Naive thymus-derived CD4-positive, alpha-beta T cell (primary cell): Measurements from ENCODE around the gene CREB3. TPM values are rescaled to one million over a fixed set of nuclear protein-coding genes. Genes with fewer than 3 reads are reported as not detected.
A peak's percentile ranks its signal among the peaks of the same experiment; 100 is the strongest.

Source experiments
- ATAC-seq: fragments of 150-1000 bp; cut with Tn5 transposase; 2 replicates; pipeline ENCODE4 v1.10.0; 2021; ENCODE audit warnings: mild to moderate bottlenecking, moderate library complexity
- CTCF ChIA-PET: fragments of 350-600 bp; sonication (Branson Sonifier 250); formaldehyde crosslinking; loops from one replicate; lab custom pipeline; 2021; ENCODE audit warnings: antibody characterized with exemption; lab: Charles Lee
- POLR2A ChIA-PET: fragments of 350-600 bp; sonication (Branson Sonifier 250); formaldehyde crosslinking; loops from one replicate; lab custom pipeline; 2021; ENCODE audit warnings: antibody characterized with exemption, inconsistent platforms; lab: Charles Lee
- DNase-seq, 9 donors: peaks; one replicate each; pipeline versions ENCODE4 v3.0.0 to v3.0.0-alpha.2; 2020 to 2022; ENCODE audit warnings: mixed read lengths in 1 of 9
- H3K27ac ChIP-seq: one replicate; pipeline ENCODE4 v1.7.0; 2013; ENCODE audit warnings: mild to moderate bottlenecking, low read depth, low read length, moderate library complexity
- H3K27me3 ChIP-seq, 2 donors: one replicate each; pipeline ENCODE4 v1.7.0; 2013; ENCODE audit warnings: low read length in 2 of 2, mild to moderate bottlenecking in 2 of 2, moderate library complexity in 2 of 2; ENCODE audit not compliant: control insufficient read depth in 2 of 2, insufficient read depth in 2 of 2
- H3K36me3 ChIP-seq, 3 experiments: 1 replicate in 2 of 3; 2 replicates in 1 of 3; pipeline ENCODE4 v1.7.0; 2013; ENCODE audit warnings: low read length in 3 of 3, mild to moderate bottlenecking in 3 of 3, moderate library complexity in 1 of 3; ENCODE audit not compliant: insufficient read depth in 3 of 3, control insufficient read depth in 2 of 3
- H3K4me1 ChIP-seq, 2 donors: one replicate each; pipeline ENCODE4 v1.7.0; 2013; ENCODE audit warnings: low read length in 2 of 2, mild to moderate bottlenecking in 2 of 2, moderate library complexity in 1 of 2; ENCODE audit not compliant: control insufficient read depth in 2 of 2, insufficient read depth in 2 of 2
- H3K4me3 ChIP-seq: 2 replicates; pipeline ENCODE4 v1.7.0; 2013; ENCODE audit warnings: mild to moderate bottlenecking, low read length
- H3K9me3 ChIP-seq, 3 experiments: 1 replicate in 2 of 3; 2 replicates in 1 of 3; pipeline ENCODE4 v1.7.0; 2013; ENCODE audit warnings: low read length in 3 of 3; ENCODE audit not compliant: control insufficient read depth in 2 of 3
- H3K27ac Mint-ChIP-seq, 9 donors: one replicate each; pipeline ENCODE4 v1.8.0; 2020 to 2022; ENCODE audit warnings: mixed read lengths in 9 of 9, mild to moderate bottlenecking in 8 of 9, moderate library complexity in 5 of 9, inconsistent platforms in 2 of 9
- H3K27me3 Mint-ChIP-seq, 5 donors: one replicate each; pipeline ENCODE4 v1.8.0; 2021 to 2022; ENCODE audit warnings: mixed read lengths in 5 of 5, mild to moderate bottlenecking in 1 of 5
- H3K36me3 Mint-ChIP-seq, 5 donors: one replicate each; pipeline ENCODE4 v1.8.0; 2020 to 2022; ENCODE audit warnings: mixed read lengths in 5 of 5, mild to moderate bottlenecking in 3 of 5, inconsistent platforms in 1 of 5
- H3K4me1 Mint-ChIP-seq, 7 donors: one replicate each; pipeline ENCODE4 v1.8.0; 2020 to 2022; ENCODE audit warnings: mixed read lengths in 7 of 7, mild to moderate bottlenecking in 3 of 7, inconsistent platforms in 1 of 7
- H3K4me3 Mint-ChIP-seq, 10 donors: one replicate each; pipeline ENCODE4 v1.8.0; 2020 to 2022; ENCODE audit warnings: mild to moderate bottlenecking in 10 of 10, mixed read lengths in 10 of 10, moderate library complexity in 6 of 10, inconsistent platforms in 2 of 10
- H3K9me3 Mint-ChIP-seq, 11 donors: one replicate each; pipeline ENCODE4 v1.8.0; 2020 to 2022; ENCODE audit warnings: mixed read lengths in 11 of 11, mild to moderate bottlenecking in 4 of 11, inconsistent platforms in 1 of 11, moderate library complexity in 1 of 11
- intact Hi-C, 2 donors: fragments of 100-400 bp; cut with micrococcal nuclease; formaldehyde crosslinking; loops; one replicate each; pipeline ENCODE4 v1.15.1; 2023
- polyA plus RNA-seq, 2 donors: library from polyadenylated mRNA; unstranded; fragments of 300-500 nt; fragmentation: Illumina TruSeq; gene quantifications; one replicate each; pipeline ENCODE4 v1.2.3, GENCODE V29; 2021
- total RNA-seq, 6 experiments: library from RNA in 5 of 6; stranded (reverse) in 5 of 6; gene quantifications; 1 replicate in 5 of 6; 2 replicates in 1 of 6; pipeline ENCODE4 v1.2.3 and lab custom pipeline; 2021 to 2026

The CREB3 gene
- total and polyA plus RNA-seq, 7 experiments from 2014 or later = 13.4 to 40.2 (median 21.6) TPM

DNA sequence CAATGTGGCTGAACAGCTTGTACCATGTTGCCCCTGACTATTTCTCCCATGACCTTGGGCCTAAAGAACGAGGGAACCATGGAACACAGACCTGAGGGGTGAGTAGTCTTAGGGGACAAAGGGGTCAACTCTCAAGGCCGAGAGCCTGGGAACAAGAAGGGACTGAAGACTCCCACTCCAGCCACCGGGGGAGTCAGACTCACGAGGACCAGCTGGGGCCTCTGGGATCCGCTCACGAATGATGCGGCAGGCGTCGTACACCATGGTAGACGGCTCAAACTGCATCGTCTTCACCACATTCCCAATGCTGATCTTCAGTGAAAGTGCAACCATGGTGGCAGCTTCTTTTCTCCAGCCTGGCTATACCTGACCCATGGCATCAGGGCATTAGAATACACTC is 7.1 kb upstream of the CREB3 start:
- no peak overlapping the region for H3K27ac Mint-ChIP-seq
- Histone ChIP-seq H3K4me3 (no peak overlapping the region), H3K27me3 (no peaks in the 10 kb centered on the region), H3K36me3 (peaks cover 27 to 53% (median 45%) of the 10 kb centered on the region in 3 experiments), H3K4me1 (peaks cover 36% of the 10 kb centered on the region in 2 donors), H3K27ac (no peak overlapping the region), H3K9me3 (no peaks in the 10 kb centered on the region)
- POLR2A ChIA-PET = interaction anchor here (0.6 to 1.3 kb wide), 3 partner anchors 26 to 113 kb away, joined by 3 to 5 read pairs (median 4); no protein-coding TSS in a partner anchor
- peaks cover 0 to 2% (median 0%) of the 10 kb centered on the region in 11 donors for H3K9me3 Mint-ChIP-seq
- CTCF ChIA-PET = interaction anchor here (0.9 to 1.6 kb wide), 2 partner anchors 13 to 78 kb away, joined by 3 read pairs; no protein-coding TSS in a partner anchor
- H3K4me1 Mint-ChIP-seq = peaks cover 0 to 23% (median 8%) of the 10 kb centered on the region in 7 donors
- peaks cover 16 to 32% (median 29%) of the 10 kb centered on the region in 5 donors for H3K36me3 Mint-ChIP-seq
- H3K4me3 Mint-ChIP-seq = no peak overlapping the region
- DNase-seq (no peak), ATAC-seq (no peak)
- H3K27me3 Mint-ChIP-seq = no peaks in the 10 kb centered on the region
- intact Hi-C loops = no loop called here

DNA sequence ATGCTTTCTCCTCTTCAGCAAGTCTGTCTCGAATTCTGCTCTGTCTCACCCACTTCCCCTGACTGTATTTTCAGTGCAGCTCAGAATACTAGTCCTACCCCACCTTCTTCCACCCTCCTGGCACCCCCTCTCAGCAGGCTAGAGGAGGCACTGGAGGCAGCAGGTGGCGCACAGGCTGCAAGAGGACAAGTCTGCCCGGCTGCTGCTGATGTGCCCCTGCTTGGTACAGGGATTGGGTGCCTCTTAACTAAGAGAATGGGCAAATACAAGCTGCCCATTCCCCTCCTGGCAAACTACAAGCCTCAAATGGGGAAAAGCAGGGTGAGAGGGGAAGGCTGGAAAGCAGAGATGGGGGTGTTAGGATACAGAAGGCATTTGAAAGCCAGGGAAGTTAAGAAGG is 5.5 kb upstream of the CREB3 start:
- peak in 7 of 9 donors; percentile 37 to 61 (median 52) for DNase-seq
- H3K4me3 ChIP-seq = no peak overlapping the region
- no peaks in the 10 kb centered on the region for H3K27me3 ChIP-seq
- Mint-ChIP-seq H3K4me1 (peaks cover 0 to 23% (median 8%) of the 10 kb centered on the region in 7 donors), H3K27me3 (no peaks in the 10 kb centered on the region), H3K9me3 (peaks cover 0 to 2% (median 0%) of the 10 kb centered on the region in 11 donors), H3K36me3 (peaks cover 10 to 31% (median 21%) of the 10 kb centered on the region in 5 donors), H3K27ac (peak overlapping the region in 7 of 9 donors; percentile 28 to 92 (median 81)), H3K4me3 (peak overlapping the region in 7 of 10 donors; percentile 34 to 73 (median 61))
- intact Hi-C loops = no loop called here
- H3K27ac ChIP-seq = peak overlapping the region; percentile 46
- H3K36me3 ChIP-seq = peaks cover 19 to 38% (median 30%) of the 10 kb centered on the region in 3 experiments
- H3K9me3 ChIP-seq = no peaks in the 10 kb centered on the region
- ChIA-PET CTCF (interaction anchor here (1.0 to 6.4 kb wide), 8 partner anchors 10 to 110 kb away, joined by 3 to 50 read pairs (median 5); partner anchors contain the start of genes CCDC107 and RMRP), POLR2A (interaction anchor here (0.7 to 3.3 kb wide), 8 partner anchors 9 to 1088 kb away, joined by 3 to 22 read pairs (median 4); partner anchors contain the start of genes CCDC107, GBA2, RGP1 and RMRP)
- peaks cover 44 to 46% of the 10 kb centered on the region in 2 donors for H3K4me1 ChIP-seq
- ATAC-seq = peak; percentile 62

DNA sequence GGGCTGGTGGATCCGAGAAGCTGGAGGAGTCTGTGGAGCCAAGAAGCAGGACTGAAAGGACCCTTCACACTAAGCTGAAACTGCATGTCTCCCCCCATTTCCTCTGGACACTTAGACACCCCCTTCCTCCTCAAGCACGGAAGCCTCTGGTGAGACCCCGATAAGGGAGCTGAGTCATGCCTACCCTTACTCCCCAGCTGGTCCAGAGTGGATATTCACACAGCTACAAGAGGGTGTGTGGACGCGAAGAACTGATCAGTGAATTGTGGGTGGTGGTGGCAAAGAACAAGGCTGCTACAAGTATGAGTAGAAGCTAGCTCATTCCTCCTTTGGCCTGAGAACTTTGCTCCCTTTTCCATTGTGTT is 4.8 kb upstream of the CREB3 start:
- H3K27ac Mint-ChIP-seq = peak overlapping the region in 1 of 9 donors; percentile 8
- CTCF ChIA-PET = interaction anchor here (0.6 to 6.4 kb wide), 12 partner anchors 11 to 112 kb away, joined by 3 to 50 read pairs (median 4); partner anchors contain the start of genes CCDC107 and RMRP
- peaks cover 15 to 34% (median 23%) of the 10 kb centered on the region in 3 experiments for H3K36me3 ChIP-seq
- no peaks in the 10 kb centered on the region for H3K27me3 ChIP-seq
- H3K4me1 Mint-ChIP-seq = peaks cover 0 to 20% (median 8%) of the 10 kb centered on the region in 7 donors
- no peaks in the 10 kb centered on the region for H3K9me3 ChIP-seq
- no peaks in the 10 kb centered on the region for H3K27me3 Mint-ChIP-seq
- peaks cover 44 to 47% of the 10 kb centered on the region in 2 donors for H3K4me1 ChIP-seq
- ATAC-seq (no peak), DNase-seq (no peak)
- H3K9me3 Mint-ChIP-seq = peaks cover 0 to 2% (median 0%) of the 10 kb centered on the region in 11 donors
- peak overlapping the region; percentile 14 for H3K4me3 ChIP-seq
- POLR2A ChIA-PET = interaction anchor here (0.7 to 3.3 kb wide), 12 partner anchors 12 to 1089 kb away, joined by 3 to 22 read pairs (median 4); partner anchors contain the start of genes CCDC107, GBA2, RGP1 and RMRP
- H3K36me3 Mint-ChIP-seq = peaks cover 4 to 26% (median 17%) of the 10 kb centered on the region in 5 donors
- peak overlapping the region; percentile 46 for H3K27ac ChIP-seq
- intact Hi-C loops = loop anchor here in 1 of 2 donors (2.0 kb wide), 1 partner anchor 31 kb away; no protein-coding TSS in a partner anchor
- H3K4me3 Mint-ChIP-seq = no peak overlapping the region

DNA sequence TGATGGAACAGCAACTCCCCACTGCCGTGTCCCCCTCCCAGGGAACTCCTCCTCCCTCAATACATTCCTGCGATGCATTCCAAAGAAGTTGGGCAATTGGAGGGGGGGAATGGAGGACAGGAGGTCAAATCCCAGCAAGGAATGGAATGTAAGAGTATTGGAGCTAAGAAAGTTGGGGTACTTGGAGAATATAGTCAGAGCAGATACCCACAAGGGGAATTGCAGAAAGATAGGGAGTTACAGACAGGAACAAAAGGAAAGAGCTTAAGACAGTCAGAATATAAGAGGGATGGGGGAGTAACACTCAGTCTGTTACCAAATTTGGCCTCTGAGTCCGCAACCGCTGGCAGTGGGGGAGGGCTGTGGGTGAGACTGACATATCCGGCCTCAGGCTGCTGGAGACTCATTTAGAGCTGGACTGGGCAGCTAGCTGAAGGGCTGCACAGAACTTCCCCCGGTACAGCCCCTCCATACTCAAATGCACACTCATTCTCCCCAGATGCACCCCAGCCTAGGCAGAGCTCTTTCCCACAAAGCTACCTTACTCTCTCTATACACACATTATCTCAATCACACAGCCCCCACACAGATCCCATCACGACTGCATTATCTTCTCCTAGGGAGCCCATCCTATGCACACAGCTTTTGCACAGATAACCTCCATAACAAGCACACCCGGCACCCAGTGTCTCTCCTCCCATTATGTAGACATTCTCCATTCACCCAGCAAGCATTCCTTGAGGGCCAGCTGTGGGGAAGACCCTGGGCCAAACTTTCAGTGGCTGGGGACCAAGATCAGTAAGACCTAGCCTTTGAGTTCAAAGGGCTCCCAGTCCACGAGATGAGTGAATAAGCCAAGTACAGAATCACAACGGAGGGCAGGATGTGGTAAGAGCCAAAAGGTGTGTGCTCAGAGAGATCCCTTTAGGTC is 4.2 kb upstream of the CREB3 start:
- Histone ChIP-seq H3K4me1 (peaks cover 50 to 53% of the 10 kb centered on the region in 2 donors), H3K27me3 (no peaks in the 10 kb centered on the region), H3K27ac (peak overlapping the region; percentile 46), H3K36me3 (peaks cover 11 to 27% (median 20%) of the 10 kb centered on the region in 3 experiments), H3K9me3 (no peaks in the 10 kb centered on the region), H3K4me3 (peak overlapping the region; percentile 39)
- Mint-ChIP-seq H3K27ac (no peak overlapping the region), H3K4me3 (no peak overlapping the region), H3K27me3 (no peaks in the 10 kb centered on the region), H3K36me3 (peaks cover 4 to 24% (median 14%) of the 10 kb centered on the region in 5 donors), H3K4me1 (peaks cover 4 to 25% (median 13%) of the 10 kb centered on the region in 7 donors), H3K9me3 (peaks cover 0 to 2% (median 0%) of the 10 kb centered on the region in 11 donors)
- ATAC-seq (no peak), DNase-seq (peak in 8 of 9 donors; percentile 25 to 49 (median 42))
- intact Hi-C loops = loop anchor here in 1 of 2 donors (2.0 kb wide), 1 partner anchor 32 kb away; no protein-coding TSS in a partner anchor
- CTCF ChIA-PET = interaction anchor here (1.0 to 6.4 kb wide), 13 partner anchors 10 to 117 kb away, joined by 3 to 50 read pairs (median 6); partner anchors contain the start of genes CCDC107, GBA2, RGP1 and RMRP
- POLR2A ChIA-PET = interaction anchor here (0.7 to 3.3 kb wide), 21 partner anchors 11 to 1090 kb away, joined by 3 to 22 read pairs (median 3); partner anchors contain the start of genes ARHGEF39, CCDC107, GBA2 and RGP1

DNA sequence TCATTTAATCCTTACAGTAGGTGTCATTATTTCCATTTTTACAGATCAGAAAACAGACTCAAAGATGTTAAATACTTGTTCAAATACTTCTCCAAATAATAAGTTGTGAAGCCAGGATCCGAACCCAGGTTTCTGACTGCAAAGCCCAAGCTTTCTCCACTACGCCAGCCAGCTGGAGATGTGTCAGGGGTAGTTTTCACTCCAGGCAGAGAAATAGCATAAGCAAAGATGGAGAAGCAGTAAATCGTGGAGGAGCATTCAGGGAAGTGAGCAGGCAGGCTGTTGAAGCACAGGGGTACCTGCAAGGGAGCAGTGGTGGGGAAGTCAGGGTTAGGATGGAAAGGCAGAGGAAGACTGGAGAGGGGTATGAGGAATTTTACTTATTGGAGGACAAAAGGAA is 3.4 kb upstream of the CREB3 start:
- DNase-seq = no peak
- Mint-ChIP-seq H3K27me3 (no peaks in the 10 kb centered on the region), H3K27ac (no peak overlapping the region), H3K4me3 (no peak overlapping the region), H3K36me3 (peaks cover 4 to 24% (median 14%) of the 10 kb centered on the region in 5 donors), H3K9me3 (peaks cover 0 to 2% (median 0%) of the 10 kb centered on the region in 11 donors), H3K4me1 (peaks cover 7 to 28% (median 18%) of the 10 kb centered on the region in 7 donors)
- H3K27me3 ChIP-seq = no peaks in the 10 kb centered on the region
- no peak for ATAC-seq
- no peaks in the 10 kb centered on the region for H3K9me3 ChIP-seq
- H3K4me3 ChIP-seq = peak overlapping the region; percentile 98
- intact Hi-C loops = loop anchor here in 1 of 2 donors (1.0 to 2.0 kb wide), 2 partner anchors 32 to 240 kb away; no protein-coding TSS in a partner anchor
- POLR2A ChIA-PET = interaction anchor here (0.5 to 4.4 kb wide), 15 partner anchors 11 to 124 kb away, joined by 3 to 39 read pairs (median 3); partner anchors contain the start of genes ARHGEF39, CCDC107, GBA2 and RGP1
- H3K4me1 ChIP-seq = peaks cover 57 to 61% of the 10 kb centered on the region in 2 donors
- peak overlapping the region; percentile 46 for H3K27ac ChIP-seq
- CTCF ChIA-PET = interaction anchor here (1.0 to 6.4 kb wide), 8 partner anchors 20 to 118 kb away, joined by 3 to 50 read pairs (median 6); partner anchors contain the start of genes CCDC107, GBA2, RGP1 and RMRP
- peaks cover 5 to 19% (median 12%) of the 10 kb centered on the region in 3 experiments for H3K36me3 ChIP-seq
